ENCODE results near the gene UNC80.

UNC80 gene

GRCh38 chr2:209771474-209772289 lies at the start of gene UNC80:
Gene UNC80, plus strand, starts transcription at chr2:209771832. Its CDS starts 241 bp downstream, at chr2:209772073.
- Histone ChIP-seq H3K27me3 (ENCODE audit: control insufficient read depth in 1 of 2, insufficient read depth in 2 of 2, low read length in 2 of 2) (peaks cover 0 to 3% of the 10 kb centered on the region in 2 donors), H3K9me3 (ENCODE audit: low read length) (no peaks in the 10 kb centered on the region), H3K4me1 (ENCODE audit: insufficient read depth, low read length) (no peaks in the 10 kb centered on the region), H3K27ac (ENCODE audit: low read depth, low read length) (no peak within 1 kb of the TSS), H3K9ac (ENCODE audit: low read length) (no peak within 1 kb of the TSS), H3K36me3 (ENCODE audit: insufficient read depth, low read length) (no peaks in the 10 kb centered on the region), H3K4me3 (ENCODE audit: low read depth in 1 of 2, low read length in 2 of 2) (no peak within 1 kb of the TSS)

GRCh38 chr2:209726311-209726710 lies 45.3 kb upstream of the UNC80 start:
- no peaks in the 10 kb centered on the region for H3K9me3 ChIP-seq (ENCODE audit: low read length)
- no peaks in the 10 kb centered on the region for H3K27me3 ChIP-seq (ENCODE audit: control insufficient read depth in 1 of 2, insufficient read depth in 2 of 2, low read length in 2 of 2)
- no peak overlapping the region for H3K4me3 ChIP-seq (ENCODE audit: low read depth in 1 of 2, low read length in 2 of 2)
- H3K27ac ChIP-seq (ENCODE audit: low read depth, low read length), result no peak overlapping the region
- H3K36me3 ChIP-seq (ENCODE audit: insufficient read depth, low read length), result no peaks in the 10 kb centered on the region
- H3K9ac ChIP-seq (ENCODE audit: low read length), result no peak overlapping the region
- no peaks in the 10 kb centered on the region for H3K4me1 ChIP-seq (ENCODE audit: insufficient read depth, low read length)

GRCh38 chr2:209727077-209727476 lies 44.6 kb upstream of the UNC80 start:
- Histone ChIP-seq H3K27ac (ENCODE audit: low read depth, low read length) (no peak overlapping the region), H3K4me1 (ENCODE audit: insufficient read depth, low read length) (no peaks in the 10 kb centered on the region), H3K36me3 (ENCODE audit: insufficient read depth, low read length) (no peaks in the 10 kb centered on the region), H3K9me3 (ENCODE audit: low read length) (no peaks in the 10 kb centered on the region), H3K9ac (ENCODE audit: low read length) (no peak overlapping the region), H3K4me3 (ENCODE audit: low read depth in 1 of 2, low read length in 2 of 2) (no peak overlapping the region), H3K27me3 (ENCODE audit: control insufficient read depth in 1 of 2, insufficient read depth in 2 of 2, low read length in 2 of 2) (no peaks in the 10 kb centered on the region)

- Histone ChIP-seq H3K27ac (ENCODE audit: low read depth, low read length) (no peak overlapping the region), H3K36me3 (ENCODE audit: insufficient read depth, low read length) (no peaks in the 10 kb centered on the region), H3K9me3 (ENCODE audit: low read length) (no peaks in the 10 kb centered on the region), H3K4me1 (ENCODE audit: insufficient read depth, low read length) (no peaks in the 10 kb centered on the region), H3K9ac (ENCODE audit: low read length) (no peak overlapping the region), H3K27me3 (ENCODE audit: control insufficient read depth in 1 of 2, insufficient read depth in 2 of 2, low read length in 2 of 2) (no peaks in the 10 kb centered on the region), H3K4me3 (ENCODE audit: low read depth in 1 of 2, low read length in 2 of 2) (no peak overlapping the region)
These were observed 36.8 kb upstream of the UNC80 start for GRCh38 chr2:209734805-209735204.

GRCh38 chr2:209741953-209742352 lies 29.7 kb upstream of the UNC80 start:
- H3K27ac ChIP-seq (ENCODE audit: low read depth, low read length), result no peak overlapping the region
- H3K27me3 ChIP-seq (ENCODE audit: control insufficient read depth in 1 of 2, insufficient read depth in 2 of 2, low read length in 2 of 2), result no peaks in the 10 kb centered on the region
- no peak overlapping the region for H3K4me3 ChIP-seq (ENCODE audit: low read depth in 1 of 2, low read length in 2 of 2)
- no peaks in the 10 kb centered on the region for H3K4me1 ChIP-seq (ENCODE audit: insufficient read depth, low read length)
- H3K9ac ChIP-seq (ENCODE audit: low read length), result no peak overlapping the region
- no peaks in the 10 kb centered on the region for H3K9me3 ChIP-seq (ENCODE audit: low read length)
- H3K36me3 ChIP-seq (ENCODE audit: insufficient read depth, low read length), result no peaks in the 10 kb centered on the region

GRCh38 chr2:209753020-209753419 lies 18.6 kb upstream of the UNC80 start:
- no peaks in the 10 kb centered on the region for H3K27me3 ChIP-seq (ENCODE audit: control insufficient read depth in 1 of 2, insufficient read depth in 2 of 2, low read length in 2 of 2)
- H3K9ac ChIP-seq (ENCODE audit: low read length), result no peak overlapping the region
- no peaks in the 10 kb centered on the region for H3K9me3 ChIP-seq (ENCODE audit: low read length)
- no peak overlapping the region for H3K4me3 ChIP-seq (ENCODE audit: low read depth in 1 of 2, low read length in 2 of 2)
- H3K36me3 ChIP-seq (ENCODE audit: insufficient read depth, low read length), result no peaks in the 10 kb centered on the region
- no peak overlapping the region for H3K27ac ChIP-seq (ENCODE audit: low read depth, low read length)
- H3K4me1 ChIP-seq (ENCODE audit: insufficient read depth, low read length), result no peaks in the 10 kb centered on the region

GRCh38 chr2:209757163-209757562 lies 14.5 kb upstream of the UNC80 start:
- H3K27ac ChIP-seq (ENCODE audit: low read depth, low read length), result no peak overlapping the region
- H3K9ac ChIP-seq (ENCODE audit: low read length), result no peak overlapping the region
- no peaks in the 10 kb centered on the region for H3K4me1 ChIP-seq (ENCODE audit: insufficient read depth, low read length)
- H3K36me3 ChIP-seq (ENCODE audit: insufficient read depth, low read length), result no peaks in the 10 kb centered on the region
- H3K4me3 ChIP-seq (ENCODE audit: low read depth in 1 of 2, low read length in 2 of 2), result no peak overlapping the region
- H3K9me3 ChIP-seq (ENCODE audit: low read length), result no peaks in the 10 kb centered on the region
- no peaks in the 10 kb centered on the region for H3K27me3 ChIP-seq (ENCODE audit: control insufficient read depth in 1 of 2, insufficient read depth in 2 of 2, low read length in 2 of 2)

- Histone ChIP-seq H3K27me3 (ENCODE audit: control insufficient read depth in 1 of 2, insufficient read depth in 2 of 2, low read length in 2 of 2) (no peaks in the 10 kb centered on the region), H3K9me3 (ENCODE audit: low read length) (no peaks in the 10 kb centered on the region), H3K9ac (ENCODE audit: low read length) (no peak overlapping the region), H3K4me1 (ENCODE audit: insufficient read depth, low read length) (no peaks in the 10 kb centered on the region), H3K27ac (ENCODE audit: low read depth, low read length) (no peak overlapping the region), H3K36me3 (ENCODE audit: insufficient read depth, low read length) (no peaks in the 10 kb centered on the region), H3K4me3 (ENCODE audit: low read depth in 1 of 2, low read length in 2 of 2) (no peak overlapping the region)
These were observed 10.1 kb upstream of the UNC80 start for GRCh38 chr2:209761566-209761965.

- Histone ChIP-seq H3K27ac (ENCODE audit: low read depth, low read length) (no peak overlapping the region), H3K4me1 (ENCODE audit: insufficient read depth, low read length) (no peaks in the 10 kb centered on the region), H3K9ac (ENCODE audit: low read length) (no peak overlapping the region), H3K36me3 (ENCODE audit: insufficient read depth, low read length) (no peaks in the 10 kb centered on the region), H3K9me3 (ENCODE audit: low read length) (no peaks in the 10 kb centered on the region), H3K27me3 (ENCODE audit: control insufficient read depth in 1 of 2, insufficient read depth in 2 of 2, low read length in 2 of 2) (no peaks in the 10 kb centered on the region), H3K4me3 (ENCODE audit: low read depth in 1 of 2, low read length in 2 of 2) (no peak overlapping the region)
These were observed 9.1 kb upstream of the UNC80 start for GRCh38 chr2:209762563-209762962.

- H3K4me1 ChIP-seq (ENCODE audit: insufficient read depth, low read length), result no peaks in the 10 kb centered on the region
- no peak overlapping the region for H3K4me3 ChIP-seq (ENCODE audit: low read depth in 1 of 2, low read length in 2 of 2)
- no peak overlapping the region for H3K27ac ChIP-seq (ENCODE audit: low read depth, low read length)
- H3K27me3 ChIP-seq (ENCODE audit: control insufficient read depth in 1 of 2, insufficient read depth in 2 of 2, low read length in 2 of 2), result no peaks in the 10 kb centered on the region
- no peaks in the 10 kb centered on the region for H3K36me3 ChIP-seq (ENCODE audit: insufficient read depth, low read length)
- no peaks in the 10 kb centered on the region for H3K9me3 ChIP-seq (ENCODE audit: low read length)
- no peak overlapping the region for H3K9ac ChIP-seq (ENCODE audit: low read length)
These were observed 8.5 kb upstream of the UNC80 start for GRCh38 chr2:209763106-209763505.

- H3K4me1 ChIP-seq (ENCODE audit: insufficient read depth, low read length), result no peaks in the 10 kb centered on the region
- H3K4me3 ChIP-seq (ENCODE audit: low read depth in 1 of 2, low read length in 2 of 2), result no peak overlapping the region
- peaks cover 0 to 3% of the 10 kb centered on the region in 2 donors for H3K27me3 ChIP-seq (ENCODE audit: control insufficient read depth in 1 of 2, insufficient read depth in 2 of 2, low read length in 2 of 2)
- H3K9me3 ChIP-seq (ENCODE audit: low read length), result no peaks in the 10 kb centered on the region
- no peak overlapping the region for H3K9ac ChIP-seq (ENCODE audit: low read length)
- no peak overlapping the region for H3K27ac ChIP-seq (ENCODE audit: low read depth, low read length)
- no peaks in the 10 kb centered on the region for H3K36me3 ChIP-seq (ENCODE audit: insufficient read depth, low read length)
These were observed 5.0 kb upstream of the UNC80 start for GRCh38 chr2:209766613-209767012.

GRCh38 chr2:209767316-209767715 lies 4.3 kb upstream of the UNC80 start:
- Histone ChIP-seq H3K36me3 (ENCODE audit: insufficient read depth, low read length) (no peaks in the 10 kb centered on the region), H3K4me1 (ENCODE audit: insufficient read depth, low read length) (no peaks in the 10 kb centered on the region), H3K27me3 (ENCODE audit: control insufficient read depth in 1 of 2, insufficient read depth in 2 of 2, low read length in 2 of 2) (peaks cover 0 to 3% of the 10 kb centered on the region in 2 donors), H3K27ac (ENCODE audit: low read depth, low read length) (no peak overlapping the region), H3K9me3 (ENCODE audit: low read length) (no peaks in the 10 kb centered on the region), H3K9ac (ENCODE audit: low read length) (no peak overlapping the region), H3K4me3 (ENCODE audit: low read depth in 1 of 2, low read length in 2 of 2) (no peak overlapping the region)

Data from muscle layer of colon (tissue), 2 donors.